Natural killer cell (primary cell): Measurements from ENCODE around the gene LAMA1. TPM values are rescaled to one million over a fixed set of nuclear protein-coding genes. Genes with fewer than 3 reads are reported as not detected.

Source experiments
- ATAC-seq, 3 donors: fragments of 150-1000 bp in 2 of 3; fragments of 200-7000 bp in 1 of 3; cut with Tn5 transposase; 1 replicate in 1 of 3; 2 replicates in 2 of 3; pipeline ENCODE4 v1.10.0; 2021; ENCODE audit warnings: mild to moderate bottlenecking in 2 of 3, moderate library complexity in 2 of 3
- DNase-seq, 2 donors: peaks; one replicate each; pipeline versions ENCODE4 v3.0.0 to v3.0.0-alpha.2; 2013 to 2021; ENCODE audit warnings: mixed read lengths in 1 of 2
- H3K27ac ChIP-seq: one replicate; pipeline ENCODE4 v1.5.1; 2013; ENCODE audit warnings: mild to moderate bottlenecking, low read length
- H3K27me3 ChIP-seq: one replicate; pipeline ENCODE4 v1.6.1; 2013; ENCODE audit warnings: low read length; ENCODE audit not compliant: control insufficient read depth, insufficient read depth
- H3K36me3 ChIP-seq: one replicate; pipeline ENCODE4 v1.6.1; 2013; ENCODE audit warnings: low read length; ENCODE audit not compliant: control insufficient read depth, insufficient read depth
- H3K4me1 ChIP-seq: one replicate; pipeline ENCODE4 v1.6.1; 2013; ENCODE audit warnings: low read length; ENCODE audit not compliant: control insufficient read depth, insufficient read depth
- H3K4me3 ChIP-seq: one replicate; pipeline ENCODE4 v1.5.1; 2013; ENCODE audit warnings: low read length
- H3K9me3 ChIP-seq: one replicate; pipeline ENCODE4 v1.6.1; 2013; ENCODE audit warnings: low read length; ENCODE audit not compliant: control insufficient read depth, insufficient read depth
- H3K27ac Mint-ChIP-seq, 2 donors: one replicate each; pipeline ENCODE4 v1.8.0; 2022; ENCODE audit warnings: mild to moderate bottlenecking in 2 of 2, mixed read lengths in 2 of 2, moderate library complexity in 1 of 2
- H3K27me3 Mint-ChIP-seq, 2 donors: one replicate each; pipeline ENCODE4 v1.8.0; 2022; ENCODE audit warnings: low read depth in 2 of 2, mixed read lengths in 2 of 2
- H3K36me3 Mint-ChIP-seq: one replicate; pipeline ENCODE4 v1.8.0; 2022; ENCODE audit warnings: mixed read lengths
- H3K4me1 Mint-ChIP-seq, 2 donors: one replicate each; pipeline ENCODE4 v1.8.0; 2022; ENCODE audit warnings: mixed read lengths in 2 of 2
- H3K4me3 Mint-ChIP-seq: one replicate; pipeline ENCODE4 v1.8.0; 2022; ENCODE audit warnings: mild to moderate bottlenecking, moderate library complexity, mixed read lengths
- H3K9me3 Mint-ChIP-seq, 2 donors: one replicate each; pipeline ENCODE4 v1.8.0; 2022; ENCODE audit warnings: mixed read lengths in 2 of 2
- CTCF ChIP-seq: fragments of 200-600 bp; IDR thresholded peaks from one replicate; pipeline ENCODE4 v1.8.0; 2022; ENCODE audit warnings: antibody characterized with exemption
- WGBS: methylation state at CpG from one replicate; pipeline ENCODE4 v1.1.7; 2013; ENCODE audit warnings: missing lambda C conversion rate; ENCODE audit not compliant: insufficient coverage; 5-methylcytosine and 5-hydroxymethylcytosine counted together
- intact Hi-C: fragments of 100-400 bp; cut with micrococcal nuclease; formaldehyde crosslinking; loops from one replicate; pipeline ENCODE4 v1.14.2; 2022
- total RNA-seq, 4 donors: library from RNA; stranded (reverse); fragments of 120-200 nt in 1 of 4; gene quantifications; one replicate each; pipeline versions ENCODE4 v1.2.3 to v1.2.4, GENCODE V29; 2013 to 2022

Gene LAMA1
- total RNA-seq, 3 donors from 2014 or later (not counting 1 experiment from before 2014, with no cell fraction given) = not detected

GRCh38 chr18:6994771-6995430 is 122.7 kb downstream of the LAMA1 start:
- 12% methylated on average over 6 of the region's 7 CpGs for WGBS
- no peaks in the 10 kb centered on the region for H3K36me3 Mint-ChIP-seq
- H3K9me3 ChIP-seq = no peaks in the 10 kb centered on the region
- no peak overlapping the region for H3K27ac Mint-ChIP-seq
- TF ChIP-seq CTCF = no peak
- H3K36me3 ChIP-seq = no peaks in the 10 kb centered on the region
- no peaks in the 10 kb centered on the region for H3K27me3 ChIP-seq
- no peaks in the 10 kb centered on the region for H3K4me1 ChIP-seq
- no peak overlapping the region for H3K27ac ChIP-seq
- intact Hi-C loops = no loop called here
- H3K4me1 Mint-ChIP-seq = no peaks in the 10 kb centered on the region
- no peak for ATAC-seq
- DNase-seq = no peak
- no peak overlapping the region for H3K4me3 Mint-ChIP-seq
- peaks cover 0 to 3% of the 10 kb centered on the region in 2 donors for H3K27me3 Mint-ChIP-seq
- peaks cover 0 to 2% of the 10 kb centered on the region in 2 donors for H3K9me3 Mint-ChIP-seq
- H3K4me3 ChIP-seq = no peak overlapping the region

GRCh38 chr18:6994056-6994770 is 123.4 kb downstream of the LAMA1 start:
- intact Hi-C loops = no loop called here
- no peak overlapping the region for H3K27ac Mint-ChIP-seq
- H3K4me3 ChIP-seq = no peak overlapping the region
- H3K4me1 ChIP-seq = no peaks in the 10 kb centered on the region
- no peak overlapping the region for H3K27ac ChIP-seq
- no peaks in the 10 kb centered on the region for H3K36me3 Mint-ChIP-seq
- ATAC-seq (no peak), DNase-seq (no peak)
- H3K27me3 ChIP-seq = no peaks in the 10 kb centered on the region
- H3K9me3 Mint-ChIP-seq = peaks cover 0 to 2% of the 10 kb centered on the region in 2 donors
- TF ChIP-seq CTCF = no peak
- H3K36me3 ChIP-seq = no peaks in the 10 kb centered on the region
- peaks cover 0 to 3% of the 10 kb centered on the region in 2 donors for H3K27me3 Mint-ChIP-seq
- H3K4me3 Mint-ChIP-seq = no peak overlapping the region
- WGBS = 90% methylated on average over 4 of the region's 7 CpGs
- H3K4me1 Mint-ChIP-seq = no peaks in the 10 kb centered on the region
- H3K9me3 ChIP-seq = no peaks in the 10 kb centered on the region

- H3K27me3 ChIP-seq = no peaks in the 10 kb centered on the region
- intact Hi-C loops = no loop called here
- Mint-ChIP-seq H3K27me3 (peaks cover 0 to 3% of the 10 kb centered on the region in 2 donors), H3K27ac (no peak overlapping the region), H3K4me1 (no peaks in the 10 kb centered on the region), H3K9me3 (peaks cover 0 to 2% of the 10 kb centered on the region in 2 donors), H3K4me3 (no peak overlapping the region), H3K36me3 (no peaks in the 10 kb centered on the region)
- ATAC-seq = no peak
- no peaks in the 10 kb centered on the region for H3K4me1 ChIP-seq
- no peaks in the 10 kb centered on the region for H3K36me3 ChIP-seq
- no peak for TF ChIP-seq CTCF
- no peaks in the 10 kb centered on the region for H3K9me3 ChIP-seq
- no peak for DNase-seq
- H3K4me3 ChIP-seq = no peak overlapping the region
- H3K27ac ChIP-seq = no peak overlapping the region
Measured at GRCh38 chr18:6992761-6993160, 124.8 kb downstream of the LAMA1 start.
